ENCODE data around the gene LRTM2.

DNA sequence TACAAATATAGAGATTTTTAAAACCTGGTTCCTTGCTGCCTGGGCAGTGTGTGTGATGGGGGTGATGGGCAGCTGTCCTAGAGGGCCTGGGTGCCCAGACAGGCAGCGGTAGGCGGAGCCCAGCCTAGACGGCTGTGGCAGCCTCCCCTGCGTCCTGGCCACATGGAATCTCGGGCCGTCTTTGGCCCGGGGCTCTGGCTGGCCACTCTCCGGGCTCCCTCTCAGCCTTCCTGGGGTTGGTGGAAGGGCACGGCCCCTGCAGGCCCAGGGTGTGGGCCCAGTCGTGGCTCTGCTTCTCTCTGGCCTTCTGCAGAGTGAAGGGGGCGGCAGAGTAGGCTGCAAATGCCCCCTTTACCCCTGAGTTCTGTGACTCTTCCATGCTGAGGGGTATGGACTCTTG is 2.3 kb downstream of the LRTM2 start:
- TF ChIP-seq, protein P1, sequence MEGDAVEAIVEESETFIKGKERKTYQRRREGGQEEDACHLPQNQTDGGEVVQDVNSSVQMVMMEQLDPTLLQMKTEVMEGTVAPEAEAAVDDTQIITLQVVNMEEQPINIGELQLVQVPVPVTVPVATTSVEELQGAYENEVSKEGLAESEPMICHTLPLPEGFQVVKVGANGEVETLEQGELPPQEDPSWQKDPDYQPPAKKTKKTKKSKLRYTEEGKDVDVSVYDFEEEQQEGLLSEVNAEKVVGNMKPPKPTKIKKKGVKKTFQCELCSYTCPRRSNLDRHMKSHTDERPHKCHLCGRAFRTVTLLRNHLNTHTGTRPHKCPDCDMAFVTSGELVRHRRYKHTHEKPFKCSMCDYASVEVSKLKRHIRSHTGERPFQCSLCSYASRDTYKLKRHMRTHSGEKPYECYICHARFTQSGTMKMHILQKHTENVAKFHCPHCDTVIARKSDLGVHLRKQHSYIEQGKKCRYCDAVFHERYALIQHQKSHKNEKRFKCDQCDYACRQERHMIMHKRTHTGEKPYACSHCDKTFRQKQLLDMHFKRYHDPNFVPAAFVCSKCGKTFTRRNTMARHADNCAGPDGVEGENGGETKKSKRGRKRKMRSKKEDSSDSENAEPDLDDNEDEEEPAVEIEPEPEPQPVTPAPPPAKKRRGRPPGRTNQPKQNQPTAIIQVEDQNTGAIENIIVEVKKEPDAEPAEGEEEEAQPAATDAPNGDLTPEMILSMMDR (IDR thresholded peaks at IDR 0.05), result no peak
- TF ChIP-seq EZH2 (IDR thresholded peaks at IDR 0.05), result no peak
